Natural killer cell (primary cell): ENCODE data around the gene POU1F1. TPM values are rescaled to one million over a fixed set of nuclear protein-coding genes. Genes with fewer than 3 reads are reported as not detected.

Experiments used
- ATAC-seq, 3 donors: fragments of 150-1000 bp in 2 of 3; fragments of 200-7000 bp in 1 of 3; cut with Tn5 transposase; 1 replicate in 1 of 3; 2 replicates in 2 of 3; pipeline ENCODE4 v1.10.0; 2021; ENCODE audit warnings: mild to moderate bottlenecking in 2 of 3, moderate library complexity in 2 of 3
- DNase-seq, 2 donors: peaks; one replicate each; pipeline versions ENCODE4 v3.0.0 to v3.0.0-alpha.2; 2013 to 2021; ENCODE audit warnings: mixed read lengths in 1 of 2
- H3K27ac ChIP-seq: one replicate; pipeline ENCODE4 v1.5.1; 2013; ENCODE audit warnings: mild to moderate bottlenecking, low read length
- H3K27me3 ChIP-seq: one replicate; pipeline ENCODE4 v1.6.1; 2013; ENCODE audit warnings: low read length; ENCODE audit not compliant: control insufficient read depth, insufficient read depth
- H3K36me3 ChIP-seq: one replicate; pipeline ENCODE4 v1.6.1; 2013; ENCODE audit warnings: low read length; ENCODE audit not compliant: control insufficient read depth, insufficient read depth
- H3K4me1 ChIP-seq: one replicate; pipeline ENCODE4 v1.6.1; 2013; ENCODE audit warnings: low read length; ENCODE audit not compliant: control insufficient read depth, insufficient read depth
- H3K4me3 ChIP-seq: one replicate; pipeline ENCODE4 v1.5.1; 2013; ENCODE audit warnings: low read length
- H3K9me3 ChIP-seq: one replicate; pipeline ENCODE4 v1.6.1; 2013; ENCODE audit warnings: low read length; ENCODE audit not compliant: control insufficient read depth, insufficient read depth
- H3K27ac Mint-ChIP-seq, 2 donors: one replicate each; pipeline ENCODE4 v1.8.0; 2022; ENCODE audit warnings: mild to moderate bottlenecking in 2 of 2, mixed read lengths in 2 of 2, moderate library complexity in 1 of 2
- H3K27me3 Mint-ChIP-seq, 2 donors: one replicate each; pipeline ENCODE4 v1.8.0; 2022; ENCODE audit warnings: low read depth in 2 of 2, mixed read lengths in 2 of 2
- H3K36me3 Mint-ChIP-seq: one replicate; pipeline ENCODE4 v1.8.0; 2022; ENCODE audit warnings: mixed read lengths
- H3K4me1 Mint-ChIP-seq, 2 donors: one replicate each; pipeline ENCODE4 v1.8.0; 2022; ENCODE audit warnings: mixed read lengths in 2 of 2
- H3K4me3 Mint-ChIP-seq: one replicate; pipeline ENCODE4 v1.8.0; 2022; ENCODE audit warnings: mild to moderate bottlenecking, moderate library complexity, mixed read lengths
- H3K9me3 Mint-ChIP-seq, 2 donors: one replicate each; pipeline ENCODE4 v1.8.0; 2022; ENCODE audit warnings: mixed read lengths in 2 of 2
- WGBS: methylation state at CpG from one replicate; pipeline ENCODE4 v1.1.7; 2013; ENCODE audit warnings: missing lambda C conversion rate; ENCODE audit not compliant: insufficient coverage; 5-methylcytosine and 5-hydroxymethylcytosine counted together
- intact Hi-C: fragments of 100-400 bp; cut with micrococcal nuclease; formaldehyde crosslinking; loops from one replicate; pipeline ENCODE4 v1.14.2; 2022
- total RNA-seq, 4 donors: library from RNA; stranded (reverse); fragments of 120-200 nt in 1 of 4; gene quantifications; one replicate each; pipeline versions ENCODE4 v1.2.3 to v1.2.4, GENCODE V29; 2013 to 2022
- TF ChIP-seq, protein P1 (sequence below): fragments of 200-600 bp; IDR thresholded peaks from one replicate; pipeline ENCODE4 v1.8.0; 2022; ENCODE audit warnings: antibody characterized with exemption

POU1F1 gene
- total RNA-seq, 3 donors from 2014 or later (not counting 1 experiment from before 2014, with no cell fraction given), result not detected

GRCh38 chr3:87229113-87229512, 47.3 kb downstream of the POU1F1 start:
- no CpG with 5 or more reads among the region's 1 CpG for WGBS
- Mint-ChIP-seq H3K36me3 (no peaks in the 10 kb centered on the region), H3K27me3 (peaks cover 3 to 5% of the 10 kb centered on the region in 2 donors), H3K9me3 (no peaks in the 10 kb centered on the region), H3K27ac (peak overlapping the region in 1 of 2 donors; percentile 94), H3K4me3 (peak overlapping the region; percentile 99), H3K4me1 (peaks cover 46 to 56% of the 10 kb centered on the region in 2 donors)
- H3K4me3 ChIP-seq, result no peak overlapping the region
- peaks cover 4% of the 10 kb centered on the region for H3K4me1 ChIP-seq
- no peaks in the 10 kb centered on the region for H3K36me3 ChIP-seq
- H3K27ac ChIP-seq, result no peak overlapping the region
- no peak for ATAC-seq
- DNase-seq, result no peak
- TF ChIP-seq, protein P1, sequence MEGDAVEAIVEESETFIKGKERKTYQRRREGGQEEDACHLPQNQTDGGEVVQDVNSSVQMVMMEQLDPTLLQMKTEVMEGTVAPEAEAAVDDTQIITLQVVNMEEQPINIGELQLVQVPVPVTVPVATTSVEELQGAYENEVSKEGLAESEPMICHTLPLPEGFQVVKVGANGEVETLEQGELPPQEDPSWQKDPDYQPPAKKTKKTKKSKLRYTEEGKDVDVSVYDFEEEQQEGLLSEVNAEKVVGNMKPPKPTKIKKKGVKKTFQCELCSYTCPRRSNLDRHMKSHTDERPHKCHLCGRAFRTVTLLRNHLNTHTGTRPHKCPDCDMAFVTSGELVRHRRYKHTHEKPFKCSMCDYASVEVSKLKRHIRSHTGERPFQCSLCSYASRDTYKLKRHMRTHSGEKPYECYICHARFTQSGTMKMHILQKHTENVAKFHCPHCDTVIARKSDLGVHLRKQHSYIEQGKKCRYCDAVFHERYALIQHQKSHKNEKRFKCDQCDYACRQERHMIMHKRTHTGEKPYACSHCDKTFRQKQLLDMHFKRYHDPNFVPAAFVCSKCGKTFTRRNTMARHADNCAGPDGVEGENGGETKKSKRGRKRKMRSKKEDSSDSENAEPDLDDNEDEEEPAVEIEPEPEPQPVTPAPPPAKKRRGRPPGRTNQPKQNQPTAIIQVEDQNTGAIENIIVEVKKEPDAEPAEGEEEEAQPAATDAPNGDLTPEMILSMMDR, result no peak
- intact Hi-C loops, result no loop called here
- no peaks in the 10 kb centered on the region for H3K9me3 ChIP-seq
- H3K27me3 ChIP-seq, result no peaks in the 10 kb centered on the region

DNA sequence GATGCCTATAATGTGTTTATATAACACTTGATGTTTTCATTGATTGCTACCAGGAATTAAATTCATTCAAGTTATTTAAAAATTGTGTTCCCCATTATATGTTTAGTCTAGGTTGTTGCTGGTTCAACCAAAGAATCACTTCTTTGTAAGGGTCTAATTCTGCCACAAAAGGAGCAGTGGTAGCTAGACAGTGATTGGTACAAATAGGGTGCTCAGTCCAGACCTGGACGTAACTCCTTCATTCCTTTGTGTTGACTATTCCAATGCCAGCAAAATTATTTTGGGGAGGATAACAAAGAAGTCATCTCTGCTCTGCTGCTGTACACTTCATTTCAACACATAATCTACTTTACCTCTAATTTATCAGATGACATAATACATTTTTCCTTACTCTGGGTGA, 48.1 kb downstream of the POU1F1 start:
- no peaks in the 10 kb centered on the region for H3K27me3 ChIP-seq
- WGBS, result 100% methylated on average over 1 of the region's 1 CpG
- H3K9me3 ChIP-seq, result no peaks in the 10 kb centered on the region
- peak overlapping the region; percentile 99 for H3K4me3 Mint-ChIP-seq
- no peak overlapping the region for H3K27ac ChIP-seq
- peaks cover 44 to 53% of the 10 kb centered on the region in 2 donors for H3K4me1 Mint-ChIP-seq
- no peak overlapping the region for H3K4me3 ChIP-seq
- DNase-seq (no peak), ATAC-seq (no peak)
- H3K9me3 Mint-ChIP-seq, result no peaks in the 10 kb centered on the region
- no peaks in the 10 kb centered on the region for H3K36me3 ChIP-seq
- peak overlapping the region; percentile 94 to 100 for H3K27ac Mint-ChIP-seq
- no peaks in the 10 kb centered on the region for H3K36me3 Mint-ChIP-seq
- TF ChIP-seq, protein P1, result no peak
- intact Hi-C loops, result no loop called here
- H3K4me1 ChIP-seq, result peaks cover 4% of the 10 kb centered on the region
- peaks cover 3 to 5% of the 10 kb centered on the region in 2 donors for H3K27me3 Mint-ChIP-seq

- no peaks in the 10 kb centered on the region for H3K27me3 ChIP-seq
- H3K36me3 Mint-ChIP-seq, result no peaks in the 10 kb centered on the region
- intact Hi-C loops, result loop anchor here (2.0 kb wide), 2 partner anchors 831 to 923 kb away; partner anchors contain the start of genes CGGBP1 and ZNF654
- H3K4me1 ChIP-seq, result peaks cover 4% of the 10 kb centered on the region
- peaks cover 38 to 48% of the 10 kb centered on the region in 2 donors for H3K4me1 Mint-ChIP-seq
- ATAC-seq (no peak), DNase-seq (no peak)
- 0% methylated on average over 3 of the region's 3 CpGs for WGBS
- peak overlapping the region; percentile 87 for H3K27ac ChIP-seq
- H3K36me3 ChIP-seq, result no peaks in the 10 kb centered on the region
- H3K27ac Mint-ChIP-seq, result peak overlapping the region; percentile 94 to 100
- no peaks in the 10 kb centered on the region for H3K9me3 Mint-ChIP-seq
- H3K4me3 Mint-ChIP-seq, result peak overlapping the region; percentile 99
- peak overlapping the region; percentile 94 for H3K4me3 ChIP-seq
- H3K27me3 Mint-ChIP-seq, result peaks cover 7 to 10% of the 10 kb centered on the region in 2 donors
- TF ChIP-seq, protein P1, result no peak
- no peaks in the 10 kb centered on the region for H3K9me3 ChIP-seq
Observed at GRCh38 chr3:87227835-87228144, 48.6 kb downstream of the POU1F1 start.
